MV-4-11 (cell line): ENCODE measurements around the gene ZNF334.

Source experiments
- DNase-seq: peaks from one replicate; lab custom pipeline; 2025; lab: John Stamatoyannopoulos, UW

The ZNF334 gene

GRCh38 chr20:46545827-46546138 lies 32.4 kb upstream of the ZNF334 start:
- no peak for DNase-seq

DNA sequence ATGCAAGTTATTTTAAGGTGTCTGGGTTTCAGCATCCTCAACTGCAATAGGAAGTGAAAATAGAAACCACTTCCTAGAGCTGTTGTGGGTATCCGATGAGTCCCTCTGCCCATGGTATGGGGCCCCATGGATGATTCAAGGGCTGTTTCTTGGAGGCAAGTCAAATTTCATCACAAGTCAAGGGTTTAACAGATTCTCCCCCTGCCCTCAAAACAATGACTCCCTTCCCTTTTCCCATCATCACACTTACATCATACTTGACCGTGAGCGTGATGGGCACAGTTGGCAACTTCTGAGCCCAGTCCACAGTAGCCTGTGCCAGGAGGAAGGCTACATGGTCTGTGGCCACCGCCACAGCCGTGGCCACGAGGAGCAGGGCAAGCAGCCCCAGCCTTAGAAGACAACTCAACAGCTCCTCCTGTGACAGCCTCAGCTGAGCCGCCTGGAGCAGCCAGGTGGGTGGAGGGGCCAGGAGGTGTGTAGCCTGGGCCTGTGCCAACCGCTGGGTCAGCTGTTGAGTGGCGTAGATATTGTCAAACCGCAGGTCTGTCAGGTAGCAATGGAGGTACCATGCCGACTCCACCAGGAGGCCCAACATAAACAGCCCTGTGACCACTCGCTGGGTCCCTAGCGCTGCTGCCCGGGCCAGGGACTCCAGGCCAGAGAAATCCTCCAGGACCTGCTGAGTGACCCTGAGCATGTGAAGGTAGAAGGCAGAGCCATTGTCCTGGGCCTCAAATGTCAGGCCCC lies 31.9 kb upstream of the ZNF334 start:
- peak; percentile 100 for DNase-seq

- DNase-seq = peak; percentile 78
These were observed 31.2 kb upstream of the ZNF334 start for GRCh38 chr20:46544576-46544975.

GRCh38 chr20:46543959-46544358 lies 30.6 kb upstream of the ZNF334 start:
- DNase-seq = no peak

- no peak for DNase-seq
These were observed 29.7 kb upstream of the ZNF334 start for GRCh38 chr20:46543033-46543432.

- DNase-seq = no peak
These were observed 28.0 kb upstream of the ZNF334 start for GRCh38 chr20:46541229-46541935.

DNA sequence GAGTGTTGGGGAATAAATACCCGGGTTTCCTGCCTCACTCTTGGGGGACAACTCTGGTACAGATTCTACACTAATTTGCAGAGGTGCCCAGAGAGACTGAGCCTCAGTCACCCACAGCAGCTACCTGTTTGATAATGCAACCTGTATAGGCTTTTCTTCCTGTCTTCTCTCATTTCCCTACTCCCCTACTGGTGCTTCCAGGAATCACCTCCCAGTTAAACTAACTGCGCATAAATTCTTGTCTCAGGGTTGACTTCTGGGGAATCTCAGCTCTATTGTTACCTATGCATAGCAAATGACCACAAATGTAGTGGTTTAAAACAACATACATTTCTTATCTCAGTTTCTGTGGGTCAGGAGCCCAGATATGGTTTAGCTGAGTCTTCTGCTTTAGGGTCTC lies 25.8 kb upstream of the ZNF334 start:
- no peak for DNase-seq

GRCh38 chr20:46530640-46531039 lies 17.3 kb upstream of the ZNF334 start:
- no peak for DNase-seq

DNA sequence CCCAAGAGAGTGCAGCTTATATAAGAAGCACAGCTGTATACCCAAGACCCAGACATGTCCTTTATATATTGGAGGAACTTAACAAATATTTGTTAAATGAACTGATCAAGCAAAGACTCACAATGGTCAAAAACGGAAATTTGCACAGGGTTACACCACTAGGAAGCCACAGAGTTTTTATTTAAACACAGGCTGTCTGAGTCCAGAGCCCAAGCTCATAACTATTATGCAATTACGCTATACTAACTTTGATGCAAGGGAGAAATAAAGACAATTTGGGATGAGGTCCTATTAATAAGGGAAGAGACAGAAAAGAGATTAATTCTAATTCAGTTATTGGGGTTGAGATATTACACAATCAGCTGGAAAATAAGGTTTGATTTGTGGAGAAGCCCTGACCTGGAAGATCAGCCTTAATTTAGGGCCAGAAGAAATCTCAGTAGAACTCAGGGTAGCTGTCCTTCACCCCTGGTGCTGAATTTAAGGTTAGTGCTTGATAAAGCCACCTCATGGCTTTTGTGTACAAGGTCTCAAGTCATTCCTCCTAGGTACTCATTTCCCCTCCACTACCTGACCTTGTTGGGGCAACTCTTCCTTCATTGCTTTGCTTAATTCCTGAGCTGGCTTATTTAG lies 10.5 kb upstream of the ZNF334 start:
- DNase-seq = peak; percentile 4

GRCh38 chr20:46523108-46523507 lies 9.7 kb upstream of the ZNF334 start:
- DNase-seq = no peak

DNA sequence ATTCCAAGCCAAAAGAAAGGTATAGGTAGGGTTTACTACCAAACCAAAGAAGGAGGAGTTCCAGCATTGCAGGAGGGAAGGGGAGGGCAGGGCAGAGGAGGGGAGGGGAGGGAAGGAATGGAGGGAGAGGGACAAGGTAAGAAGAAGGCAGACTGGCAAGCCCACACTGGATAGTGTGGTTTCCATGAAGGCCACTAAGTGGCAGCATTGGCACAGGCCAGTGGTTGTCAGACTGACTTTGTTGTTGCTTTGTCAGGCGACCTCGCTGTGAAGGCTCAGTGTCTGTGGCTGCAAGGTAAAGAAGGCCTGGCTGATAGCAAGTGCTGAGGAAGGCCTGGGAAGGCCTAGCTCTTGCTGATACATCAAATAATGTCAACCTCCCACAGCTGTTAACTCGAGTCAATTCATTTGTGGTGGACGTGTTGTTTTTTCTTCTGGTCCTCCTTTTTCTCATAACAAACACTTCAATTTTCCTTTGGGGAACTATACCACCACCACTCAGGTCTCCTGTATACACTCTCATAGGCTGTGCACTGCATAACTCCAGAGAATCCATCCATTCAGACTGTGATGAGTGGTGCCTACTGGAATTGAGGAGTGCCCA lies 7.7 kb upstream of the ZNF334 start:
- DNase-seq = peak; percentile 59

- no peak for DNase-seq
These were observed 7.2 kb upstream of the ZNF334 start for GRCh38 chr20:46520540-46520939.

DNA sequence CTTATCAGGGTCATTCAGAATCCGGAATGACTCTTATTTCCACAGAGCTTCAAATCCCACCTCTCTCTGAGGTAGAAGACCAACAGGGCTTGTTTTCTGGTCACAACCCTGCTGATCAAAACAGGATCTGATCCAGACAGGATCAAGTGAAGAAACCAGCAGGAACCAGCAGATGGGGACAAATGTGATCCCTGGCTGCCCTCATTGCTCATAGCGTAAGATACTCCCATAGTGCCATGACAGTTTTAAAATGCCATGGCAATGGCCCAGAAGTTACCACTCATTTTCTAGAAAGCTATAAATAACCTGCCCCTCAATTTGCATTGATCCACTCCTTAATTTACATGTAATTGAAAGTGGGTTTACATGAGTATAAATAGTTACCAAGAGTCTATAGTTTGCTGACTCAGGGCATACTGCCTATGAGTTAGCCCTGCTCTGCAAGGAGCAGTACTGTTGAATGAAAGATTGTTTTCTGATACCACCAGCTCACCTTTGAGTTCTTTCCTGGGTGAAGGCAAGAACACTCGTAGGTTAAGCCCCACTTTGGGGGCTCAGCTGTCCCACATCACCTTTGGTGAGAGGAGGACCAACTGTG lies 6.2 kb upstream of the ZNF334 start:
- DNase-seq = no peak

GRCh38 chr20:46509523-46509922 lies 3.8 kb downstream of the ZNF334 start:
- DNase-seq = no peak

DNA sequence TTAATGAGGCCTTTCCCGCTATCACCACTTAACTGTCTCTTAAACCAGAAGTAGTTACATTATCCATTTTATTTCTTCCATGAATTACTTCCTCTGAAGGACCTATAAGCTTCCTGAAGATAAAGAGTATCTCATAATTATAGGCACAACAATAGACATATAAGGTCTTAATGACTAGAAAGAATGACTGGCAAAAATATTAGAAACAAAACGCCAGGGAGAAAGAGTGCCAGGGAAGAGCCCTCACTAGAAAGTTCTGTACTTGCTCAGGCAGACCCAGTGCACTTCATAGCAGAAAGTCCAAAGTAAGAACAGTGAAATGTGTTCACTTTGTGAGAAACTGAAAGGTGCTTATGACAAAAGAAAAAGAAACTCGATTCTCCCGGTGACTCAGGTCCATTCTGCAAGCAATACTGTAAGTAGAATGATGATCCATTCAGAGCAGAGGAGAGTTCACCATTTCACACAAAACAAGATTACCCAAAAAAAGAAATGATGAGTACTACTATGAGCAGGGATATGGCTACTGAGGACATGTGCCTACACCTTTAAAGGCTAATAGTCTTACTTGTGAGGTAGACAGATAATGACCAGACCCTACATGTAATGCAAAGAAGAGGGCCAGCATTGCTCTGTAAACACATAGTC lies 5.5 kb downstream of the ZNF334 start:
- no peak for DNase-seq

- no peak for DNase-seq
These were observed 7.9 kb downstream of the ZNF334 start for GRCh38 chr20:46505506-46505905.

GRCh38 chr20:46501961-46502360 lies 11.4 kb downstream of the ZNF334 start:
- DNase-seq = no peak

DNA sequence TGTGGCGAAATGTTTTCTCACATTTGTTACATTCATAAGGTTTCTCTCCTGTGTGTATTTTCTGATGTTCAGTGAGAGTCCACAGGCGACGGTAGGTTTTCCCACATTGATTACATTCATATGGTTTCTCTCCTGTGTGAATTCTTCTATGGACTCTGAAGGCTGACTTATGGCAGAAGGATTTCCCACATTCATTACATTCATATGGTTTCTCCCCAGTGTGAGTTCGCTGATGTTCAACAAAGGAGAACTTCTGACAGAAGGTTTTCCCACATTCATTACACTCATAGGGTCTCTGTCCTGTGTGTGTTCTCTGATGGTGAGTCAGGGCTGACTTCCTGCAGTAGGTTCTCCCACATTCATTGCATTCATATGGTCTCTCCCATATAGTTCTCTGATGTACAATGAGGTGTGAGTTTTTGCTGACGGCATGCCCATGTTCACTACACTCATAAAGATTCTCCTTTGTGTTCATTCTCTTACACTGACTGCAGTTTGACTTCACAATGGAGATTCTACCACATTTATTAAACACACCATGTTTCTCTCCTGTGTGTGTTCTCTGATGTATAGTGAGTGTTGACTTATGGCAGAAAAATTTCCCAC lies 11.9 kb downstream of the ZNF334 start:
- no peak for DNase-seq

DNA sequence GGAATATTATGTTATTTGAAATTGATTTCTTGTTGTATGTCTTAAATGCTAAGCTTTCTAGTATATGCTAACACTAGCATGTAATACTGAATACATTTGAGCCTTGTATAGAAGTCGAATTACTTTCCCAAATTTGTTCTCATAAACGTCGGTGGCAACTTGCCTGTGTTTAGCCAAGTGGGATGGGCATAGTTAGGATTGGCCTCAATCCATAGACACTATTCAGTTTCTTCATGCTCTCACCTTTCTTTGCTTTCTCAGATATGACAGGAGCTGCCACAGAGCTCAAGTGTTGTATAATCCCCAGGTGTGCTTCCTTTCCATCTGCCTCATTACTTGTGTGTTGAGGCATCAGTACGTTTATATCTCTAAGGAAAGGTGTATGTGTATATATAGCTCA lies 19.3 kb downstream of the ZNF334 start:
- no peak for DNase-seq

- no peak for DNase-seq
These were observed 22.0 kb downstream of the ZNF334 start for GRCh38 chr20:46491354-46491753.

GRCh38 chr20:46488451-46488850 lies 24.9 kb downstream of the ZNF334 start:
- DNase-seq = no peak

GRCh38 chr20:46487628-46488027 lies 25.7 kb downstream of the ZNF334 start:
- no peak for DNase-seq
